Measurements from ENCODE around the gene HOXD12. TPM values are rescaled to one million over a fixed set of nuclear protein-coding genes. Genes with fewer than 3 reads are reported as not detected.

The HOXD12 gene
- total and polyA plus RNA-seq, 7 donors: not detected

DNA sequence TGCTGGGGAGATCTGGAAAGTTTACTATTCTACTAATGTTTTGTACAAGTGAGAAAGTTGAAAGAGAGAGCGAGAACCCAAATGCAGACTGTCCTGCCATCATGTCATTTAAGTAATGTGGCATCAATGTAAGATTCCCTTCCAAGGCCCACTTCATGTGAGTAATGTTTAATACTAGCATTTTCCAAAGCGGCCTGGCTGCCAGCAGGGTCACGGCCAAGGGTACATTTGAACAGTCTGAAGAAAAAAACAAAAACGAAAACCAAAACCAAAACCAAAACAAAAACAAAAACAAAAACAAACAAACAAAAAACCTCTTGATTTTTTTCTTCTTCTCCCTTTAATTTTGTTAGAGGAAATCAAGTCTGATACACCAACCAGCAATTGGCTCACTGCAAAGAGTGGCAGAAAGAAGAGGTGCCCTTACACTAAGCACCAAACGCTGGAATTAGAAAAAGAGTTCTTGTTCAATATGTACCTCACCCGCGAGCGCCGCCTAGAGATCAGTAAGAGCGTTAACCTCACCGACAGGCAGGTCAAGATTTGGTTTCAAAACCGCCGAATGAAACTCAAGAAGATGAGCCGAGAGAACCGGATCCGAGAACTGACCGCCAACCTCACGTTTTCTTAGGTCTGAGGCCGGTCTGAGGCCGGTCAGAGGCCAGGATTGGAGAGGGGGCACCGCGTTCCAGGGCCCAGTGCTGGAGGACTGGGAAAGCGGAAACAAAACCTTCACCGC lies 19.2 kb downstream of the HOXD12 start:
- no peak overlapping the region for H3K27ac ChIP-seq
- WGBS, 3 donors: 24 to 32% (median 27%) methylated on average over 24 of the region's 24 CpGs
- DNase-seq: no peak
- ATAC-seq: no peak
- H3K36me3 ChIP-seq (ENCODE audit: insufficient read depth in 1 of 2, low read depth in 1 of 2): no peaks in the 10 kb centered on the region
- no peaks in the 10 kb centered on the region for H3K9me3 ChIP-seq
- H3K4me1 ChIP-seq: peaks cover 2% of the 10 kb centered on the region
- H3K4me3 ChIP-seq: no peak overlapping the region
- intact Hi-C loops (cut with DNase I): no loop called here
- H3K27me3 ChIP-seq (ENCODE audit: insufficient read depth in 3 of 3, low read length in 2 of 3): peaks cover 7 to 82% (median 60%) of the 10 kb centered on the region in 3 donors
- TF ChIP-seq, protein P1, sequence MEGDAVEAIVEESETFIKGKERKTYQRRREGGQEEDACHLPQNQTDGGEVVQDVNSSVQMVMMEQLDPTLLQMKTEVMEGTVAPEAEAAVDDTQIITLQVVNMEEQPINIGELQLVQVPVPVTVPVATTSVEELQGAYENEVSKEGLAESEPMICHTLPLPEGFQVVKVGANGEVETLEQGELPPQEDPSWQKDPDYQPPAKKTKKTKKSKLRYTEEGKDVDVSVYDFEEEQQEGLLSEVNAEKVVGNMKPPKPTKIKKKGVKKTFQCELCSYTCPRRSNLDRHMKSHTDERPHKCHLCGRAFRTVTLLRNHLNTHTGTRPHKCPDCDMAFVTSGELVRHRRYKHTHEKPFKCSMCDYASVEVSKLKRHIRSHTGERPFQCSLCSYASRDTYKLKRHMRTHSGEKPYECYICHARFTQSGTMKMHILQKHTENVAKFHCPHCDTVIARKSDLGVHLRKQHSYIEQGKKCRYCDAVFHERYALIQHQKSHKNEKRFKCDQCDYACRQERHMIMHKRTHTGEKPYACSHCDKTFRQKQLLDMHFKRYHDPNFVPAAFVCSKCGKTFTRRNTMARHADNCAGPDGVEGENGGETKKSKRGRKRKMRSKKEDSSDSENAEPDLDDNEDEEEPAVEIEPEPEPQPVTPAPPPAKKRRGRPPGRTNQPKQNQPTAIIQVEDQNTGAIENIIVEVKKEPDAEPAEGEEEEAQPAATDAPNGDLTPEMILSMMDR (IDR thresholded peaks at IDR 0.05): peak; percentile 18

DNA sequence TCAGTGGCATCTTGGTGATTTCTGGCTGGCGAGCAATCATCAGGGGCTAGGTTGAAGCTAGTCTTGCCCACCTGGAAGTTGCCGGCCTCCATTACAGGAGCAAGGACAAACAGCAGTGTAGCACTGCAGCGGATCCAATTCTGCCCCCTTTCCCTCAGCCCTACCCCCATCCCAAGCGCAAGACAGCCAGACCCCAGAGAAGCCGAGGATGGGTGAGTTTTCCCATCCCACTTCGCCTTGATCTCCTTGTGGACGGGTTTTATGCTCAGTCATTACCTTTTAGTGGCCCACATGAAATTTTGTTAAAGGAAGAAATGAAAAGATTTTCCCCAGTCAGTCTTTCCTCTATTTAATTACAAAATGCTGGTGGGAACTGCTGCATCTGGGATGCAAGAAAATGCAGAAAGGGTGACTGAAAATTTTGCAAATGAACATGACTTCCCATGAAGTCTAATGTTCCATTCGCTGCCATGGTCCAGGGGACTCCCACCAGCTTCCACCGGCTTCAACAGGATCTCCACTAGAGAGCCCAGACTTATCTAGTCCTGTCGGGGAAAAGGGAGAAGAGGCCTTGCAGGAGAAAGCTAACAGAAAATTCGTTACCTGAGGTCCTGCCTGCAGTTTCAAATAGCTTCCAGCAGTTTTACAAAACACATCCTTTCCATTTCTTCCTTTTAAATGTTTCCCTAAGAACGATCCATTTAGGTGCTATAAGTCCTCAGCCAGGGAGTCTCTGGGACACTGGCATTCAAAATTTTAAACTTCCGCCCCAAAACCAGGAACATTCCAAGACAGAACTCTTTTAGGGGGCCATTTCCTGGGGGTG lies 21.0 kb downstream of the HOXD12 start:
- ATAC-seq (no peak), DNase-seq (no peak)
- Histone ChIP-seq H3K27ac (no peak overlapping the region), H3K4me1 (peaks cover 2% of the 10 kb centered on the region), H3K36me3 (ENCODE audit: insufficient read depth in 1 of 2, low read depth in 1 of 2) (no peaks in the 10 kb centered on the region), H3K4me3 (no peak overlapping the region), H3K9me3 (no peaks in the 10 kb centered on the region), H3K27me3 (ENCODE audit: insufficient read depth in 3 of 3, low read length in 2 of 3) (peaks cover 7 to 64% (median 49%) of the 10 kb centered on the region in 3 donors)
- 75 to 78% (median 77%) methylated on average over 13 of the region's 13 CpGs for WGBS, 3 donors
- intact Hi-C loops (cut with DNase I): loop anchor here in 1 of 2 donors (5.0 kb wide), 1 partner anchor 1027 kb away; no protein-coding TSS in a partner anchor
- TF ChIP-seq, protein P1 (IDR thresholded peaks at IDR 0.05): no peak

DNA sequence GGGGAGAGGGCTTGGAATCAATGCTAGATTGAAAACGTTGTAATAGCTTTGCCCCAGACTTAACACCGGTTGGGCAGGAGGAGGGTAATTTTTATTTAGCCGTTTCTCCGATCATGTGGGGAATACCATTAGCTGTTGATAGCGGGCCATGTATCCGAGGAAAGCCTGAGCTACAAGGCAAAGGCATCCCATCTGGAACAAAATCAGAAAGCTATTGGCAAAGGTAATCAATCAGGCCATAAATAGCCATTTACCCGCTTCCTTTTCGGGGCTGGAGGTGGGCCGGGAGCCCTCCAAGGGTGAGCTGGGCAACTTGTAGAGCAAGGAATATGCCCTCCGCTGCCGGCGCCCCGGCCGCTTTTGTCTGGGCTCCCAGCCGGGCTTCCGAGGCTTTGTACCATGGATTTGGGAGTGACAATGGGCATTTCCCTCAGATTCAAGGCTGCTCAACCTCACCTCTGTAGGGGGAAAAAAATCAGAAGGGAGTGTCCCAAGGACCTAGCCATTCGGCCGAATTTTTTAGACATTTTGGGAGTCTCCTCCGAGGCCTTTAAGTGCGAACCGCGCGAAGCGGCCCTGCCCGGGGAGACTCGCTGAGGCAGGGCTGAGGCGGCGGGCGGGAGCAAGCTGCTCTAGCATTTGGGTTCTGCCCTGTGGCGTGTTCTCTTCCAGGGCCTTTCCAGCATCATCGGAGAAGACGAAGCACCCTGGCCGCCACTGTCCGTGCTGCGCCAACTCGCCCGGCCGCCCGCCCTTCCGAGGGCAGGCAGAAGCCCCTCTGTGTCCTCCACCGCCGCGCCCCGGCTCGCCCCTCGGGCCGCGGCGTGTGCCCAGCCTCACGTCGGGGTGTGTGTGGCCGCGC lies 21.8 kb downstream of the HOXD12 start:
- H3K27ac ChIP-seq: no peak overlapping the region
- intact Hi-C loops (cut with DNase I): loop anchor here in 1 of 2 donors (5.0 kb wide), 1 partner anchor 1026 kb away; no protein-coding TSS in a partner anchor
- H3K4me3 ChIP-seq: peak overlapping the region; percentile 83

More for the DNA sequence above, 21.8 kb downstream of the HOXD12 start:
- no peaks in the 10 kb centered on the region for H3K36me3 ChIP-seq (ENCODE audit: insufficient read depth in 1 of 2, low read depth in 1 of 2)
- WGBS, 3 donors: 28 to 35% (median 33%) methylated on average over 53 of the region's 53 CpGs
- H3K27me3 ChIP-seq (ENCODE audit: insufficient read depth in 3 of 3, low read length in 2 of 3): peaks cover 7 to 59% (median 41%) of the 10 kb centered on the region in 3 donors
- peaks cover under 1% of the 10 kb centered on the region for H3K4me1 ChIP-seq
- ATAC-seq (no peak), DNase-seq (no peak)
- no peaks in the 10 kb centered on the region for H3K9me3 ChIP-seq
- TF ChIP-seq, protein P1 (IDR thresholded peaks at IDR 0.05): no peak
